Left renal pelvis (tissue), 4 donors: ENCODE data around the gene CAST. TPM values are rescaled to one million over a fixed set of nuclear protein-coding genes. Genes with fewer than 3 reads are reported as not detected.
"Not testable (repeated sequence)": the region's sequence is repeated elsewhere in the genome, so short reads cannot be mapped to it uniquely, and the experiment has no call there.

ENCODE experiments used
- DNase-seq, 4 donors: peaks; one replicate each; pipeline ENCODE4 v3.0.0-alpha.2; 2013; ENCODE audit warnings: low read depth in 4 of 4, low spot score in 3 of 4
- polyA plus RNA-seq, 4 donors: library from polyadenylated mRNA; unstranded; fragments of 120-200 nt; gene quantifications; one replicate each; pipeline ENCODE4 v1.2.1, GENCODE V29; 2013; ENCODE audit not compliant: insufficient read length in 4 of 4

Gene CAST
- polyA plus RNA-seq, 4 donors: 110 to 186 (median 155) TPM

DNA sequence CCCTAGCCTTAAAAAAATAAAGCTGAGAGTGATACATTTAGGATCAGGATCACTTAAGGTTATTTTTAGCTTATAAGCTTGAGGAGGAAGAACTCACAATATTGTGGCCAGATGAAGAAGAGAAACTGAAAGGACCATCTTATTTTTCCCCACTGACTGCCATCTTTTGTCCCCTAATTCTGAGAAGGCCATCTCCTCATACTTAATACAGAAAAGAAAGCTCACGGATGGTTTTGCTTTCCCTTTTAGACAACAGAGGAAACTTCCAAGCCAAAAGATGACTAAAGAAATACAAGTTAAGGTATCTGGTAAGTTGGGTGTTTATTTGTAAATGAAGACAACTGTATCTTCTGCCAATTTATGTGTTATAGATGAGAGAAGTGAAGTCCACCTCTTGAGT lies 109.2 kb downstream of the CAST start:
- DNase-seq: no peak

GRCh38 chr5:96772111-96772510 lies 109.9 kb downstream of the CAST start:
- no peak for DNase-seq

GRCh38 chr5:96772542-96772941 lies 110.4 kb downstream of the CAST start:
- no peak for DNase-seq

GRCh38 chr5:96775050-96775449 lies 112.9 kb downstream of the CAST start:
- no peak for DNase-seq

- no peak for DNase-seq
Measured at GRCh38 chr5:96775689-96776088, 113.5 kb downstream of the CAST start.

- DNase-seq: no peak
Measured at GRCh38 chr5:96776621-96777020, 114.4 kb downstream of the CAST start.

DNA sequence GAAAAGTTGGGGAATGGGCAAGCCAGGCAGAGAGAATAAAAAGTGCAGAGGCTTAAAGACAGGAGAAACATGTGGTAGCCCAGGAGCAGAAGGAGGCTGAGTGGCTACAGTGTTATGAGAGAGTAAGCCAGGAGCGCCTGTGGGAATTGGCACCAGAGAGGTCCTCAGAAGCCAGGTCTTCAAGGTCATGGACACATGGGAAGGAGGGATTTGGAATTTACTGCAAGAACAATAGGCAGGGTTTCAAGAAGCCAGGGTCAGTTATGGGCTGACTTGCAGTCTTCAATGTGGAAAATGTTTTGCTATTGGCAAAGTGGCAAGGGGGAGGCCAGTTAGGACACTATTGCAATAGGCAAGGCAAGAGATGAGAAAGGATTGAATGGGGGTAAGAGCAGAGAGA lies 116.2 kb downstream of the CAST start:
- no peak for DNase-seq

DNA sequence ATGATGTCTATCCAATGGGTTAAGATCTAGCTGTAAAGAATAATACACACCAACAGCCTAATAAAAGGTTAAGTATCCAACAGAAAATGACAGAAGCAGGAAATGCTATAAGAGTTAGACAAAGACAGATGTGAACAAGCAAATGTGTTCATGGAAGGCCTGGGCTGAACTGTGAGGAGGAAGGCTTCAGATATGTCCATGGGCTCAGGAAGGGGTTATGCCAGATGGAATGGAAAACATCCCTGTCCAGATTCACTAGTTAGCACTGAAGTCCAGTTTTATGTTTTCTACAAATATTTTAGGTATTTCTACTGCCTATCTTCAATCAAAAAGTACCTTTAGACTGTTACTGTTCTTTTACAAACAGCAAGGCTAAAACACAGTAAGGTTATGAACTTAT lies 118.5 kb downstream of the CAST start:
- DNase-seq: no peak

GRCh38 chr5:96781031-96781971 lies 119.1 kb downstream of the CAST start:
- DNase-seq: no peak

DNA sequence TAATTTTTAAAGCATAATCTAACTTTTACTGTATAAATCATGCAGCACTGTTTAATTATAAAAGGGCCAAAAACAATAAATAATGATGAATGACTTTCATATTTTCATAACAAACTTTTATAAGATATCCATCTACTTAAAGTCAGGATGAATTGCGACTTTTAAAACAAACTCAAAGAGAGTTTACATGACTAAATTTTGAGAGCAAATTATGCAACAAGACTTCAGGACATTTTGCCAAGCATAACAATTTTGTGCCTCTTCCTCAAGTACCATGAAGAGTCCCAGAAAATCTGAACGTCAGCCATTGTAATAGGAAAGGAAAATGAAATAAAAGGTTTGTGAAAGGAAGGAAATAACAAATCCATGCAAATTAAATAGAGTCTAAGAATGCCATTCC lies 121.2 kb downstream of the CAST start:
- DNase-seq: no peak

- DNase-seq: no peak
Measured at GRCh38 chr5:96785326-96786109, 123.3 kb downstream of the CAST start.

DNA sequence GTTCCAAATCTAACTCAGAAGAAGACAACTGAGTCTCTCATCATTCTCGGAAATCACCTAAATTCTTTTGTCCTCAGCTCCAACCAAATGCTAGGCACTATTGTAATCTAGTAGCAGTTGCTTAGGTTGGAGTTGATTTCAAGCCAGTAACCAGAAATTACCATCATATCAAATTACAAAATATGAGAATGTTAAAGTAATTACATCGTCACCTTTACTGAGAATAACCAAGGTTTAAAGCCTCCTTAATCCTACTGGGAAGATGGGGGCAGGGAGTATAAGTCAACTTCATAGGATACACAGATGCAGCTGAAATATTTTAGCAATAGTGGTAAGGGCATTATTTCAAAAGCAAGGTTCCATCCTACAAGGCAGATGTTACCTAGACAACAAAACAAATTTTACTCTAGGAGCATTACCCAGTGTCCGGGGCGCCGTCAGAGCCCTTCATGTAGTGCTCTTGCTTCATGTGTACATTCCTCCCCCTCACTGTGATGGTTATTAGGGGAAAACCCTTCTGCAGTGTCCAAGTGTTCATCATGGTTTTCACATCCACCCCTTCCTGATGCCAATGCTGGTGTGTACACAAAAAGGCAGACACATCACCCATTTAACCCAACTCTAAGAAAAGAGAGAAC lies 126.1 kb downstream of the CAST start:
- DNase-seq: no peak

GRCh38 chr5:96789794-96790330 lies 127.7 kb downstream of the CAST start:
- DNase-seq: no peak

- DNase-seq: no peak
Measured at GRCh38 chr5:96790961-96791504, 128.9 kb downstream of the CAST start.

DNA sequence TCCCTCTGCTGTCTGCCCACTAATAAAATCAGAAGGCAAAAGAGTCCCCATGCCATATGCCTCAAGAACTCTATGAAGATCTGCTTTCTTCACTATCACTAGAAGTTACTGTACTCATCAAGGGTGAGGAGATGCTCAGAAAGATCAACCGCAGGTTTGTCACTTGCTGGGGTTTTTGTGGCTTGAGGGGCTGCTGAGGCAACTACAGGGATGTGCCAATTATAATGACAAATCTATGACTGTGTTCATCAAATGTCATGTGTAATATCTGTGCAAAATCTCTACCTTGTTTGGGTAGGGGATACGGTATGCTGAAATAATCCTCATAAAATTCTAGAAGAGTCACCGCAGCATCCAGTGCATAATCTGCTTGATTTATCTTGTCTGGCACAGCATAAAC lies 132.6 kb downstream of the CAST start:
- DNase-seq: no peak

DNA sequence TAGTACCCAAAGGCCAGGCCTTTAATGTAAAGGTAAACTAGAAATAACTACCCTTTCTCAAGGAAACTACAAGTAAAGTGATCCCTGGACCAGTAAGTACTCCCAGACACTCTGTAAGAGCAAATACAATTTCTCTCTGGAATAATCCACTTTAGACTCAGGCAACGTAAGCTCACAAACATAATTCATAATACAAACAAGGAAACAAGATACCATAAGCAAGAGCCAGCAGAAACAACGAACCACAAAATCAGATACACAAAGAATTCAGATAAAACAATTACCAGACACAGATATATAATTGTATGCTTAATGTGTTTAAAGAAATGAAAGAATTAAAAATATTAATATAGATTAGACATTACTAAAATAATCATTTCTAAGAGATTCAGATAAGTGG lies 133.4 kb downstream of the CAST start:
- no peak for DNase-seq

GRCh38 chr5:96796434-96796833 lies 134.3 kb downstream of the CAST start:
- DNase-seq: no peak

- DNase-seq: not testable (repeated sequence)
Measured at GRCh38 chr5:96801718-96802117, 139.5 kb downstream of the CAST start.

- peak; percentile 37 to 58 (median 42) for DNase-seq
Measured at GRCh38 chr5:96807075-96807654, 145.0 kb downstream of the CAST start.

- DNase-seq: no peak
Measured at GRCh38 chr5:96808541-96808828, 146.3 kb downstream of the CAST start.
